ENCODE data around the gene PLK3. TPM values are rescaled to one million over a fixed set of nuclear protein-coding genes. Genes with fewer than 3 reads are reported as not detected.
A peak's percentile ranks its signal among the peaks of the same experiment; 100 is the strongest.

The PLK3 gene
- total and polyA plus RNA-seq, 9 of the 15 experiments (the other 6 are each of a cell fraction or from before 2014, with no cell fraction given): 0.52 to 22.7 (median 11.0) TPM

- FAIRE-seq (no peak), DNase-seq (ENCODE audit: extremely low read depth in 1 of 4, low spot score in 3 of 4) (peak in 3 of 4 experiments; percentile 54 to 58 (median 57)), ATAC-seq (peak; percentile 4)
- 0 out of 2 replicates have a peak overlapping the region, but pooled peaks have one; percentile 83 for H2AFZ ChIP-seq (ENCODE audit: low read depth, low read length)
- H3K4me1 ChIP-seq (replicated peaks in 1 of 2; ENCODE audit: control insufficient read depth in 2 of 2, insufficient read depth in 2 of 2, low read length in 2 of 2): peaks cover 13 to 22% of the 10 kb centered on the region in 2 experiments
- H3K9me3 ChIP-seq (replicated peaks; ENCODE audit: control insufficient read depth, insufficient read depth, low read depth, low read length): no peaks in the 10 kb centered on the region
- peak overlapping the region; percentile 99 for H3K9ac ChIP-seq (ENCODE audit: insufficient read depth in 1 of 2, low read depth in 2 of 2, low read length in 2 of 2)
- H3K4me2 ChIP-seq (ENCODE audit: insufficient read depth, low read length): peak overlapping the region; percentile 93
- peaks cover 54% of the 10 kb centered on the region for H3K79me2 ChIP-seq (ENCODE audit: control insufficient read depth, insufficient read depth, low read length)
- under 1% methylated on average over 36 of the region's 36 CpGs for WGBS (ENCODE audit: insufficient coverage, low coverage, missing lambda C conversion rate)
- peak overlapping the region; percentile 75 for H3K4me3 ChIP-seq
- POLR2A ChIA-PET: interaction anchor here (0.6 to 11.6 kb wide), 46 partner anchors 10 to 1760 kb away, joined by 3 to 253 read pairs (median 4); partner anchors contain the start of genes AKR1A1, BEST4, BTBD19 and DYNLT4
- CTCF ChIA-PET (ENCODE audit: low intra/inter-chr PET ratio): interaction anchor here (0.7 to 1.3 kb wide), 2 partner anchors 69 to 527 kb away, joined by 3 read pairs; no protein-coding TSS in a partner anchor
- peaks cover 31% of the 10 kb centered on the region for H4K20me1 ChIP-seq (replicated peaks; ENCODE audit: control insufficient read depth, insufficient read depth, low read length)
- peaks cover 55% of the 10 kb centered on the region for H3K36me3 ChIP-seq (ENCODE audit: control insufficient read depth, insufficient read depth, low read length)
- BruUV-seq (replicated peaks): TSS peak; percentile 52
- H3K27ac ChIP-seq (ENCODE audit: extremely low read depth, low read depth, low read length): peak overlapping the region; percentile 98
- in situ Hi-C loops (cut with MboI) (no loop called here), intact Hi-C loops (cut with micrococcal nuclease) (loop anchor here (2.0 to 5.0 kb wide), 3 partner anchors 37 to 45 kb away; partner anchors contain the start of genes KIF2C and RNU5D-1)
- no peaks in the 10 kb centered on the region for H3K27me3 ChIP-seq (ENCODE audit: control insufficient read depth in 2 of 2, insufficient read depth in 2 of 2, low read length in 2 of 2)
- peaks cover 10% of the 10 kb centered on the region for H3K9me1 ChIP-seq (ENCODE audit: control insufficient read depth, insufficient read depth, low read length)
- TF ChIP-seq ELK3 (CRISPR knock-in tag; IDR thresholded peaks at IDR 0.05): no peak
- TF ChIP-seq HNRNPL (IDR thresholded peaks at IDR 0.05; ENCODE audit: low read depth, low read length): peak; percentile 32; the same call in 1 of the 2 replicates
- TF ChIP-seq PCBP2 (IDR thresholded peaks at IDR 0.05; ENCODE audit: low read depth, low read length, poor library complexity, severe bottlenecking): no peak
- TF ChIP-seq PREB (CRISPR knock-in tag; IDR thresholded peaks at IDR 0.05): 0 out of 2 replicates have a peak, but pooled peaks have one; percentile 70
- peak; percentile 64; the same call in 1 of the 2 replicates for TF ChIP-seq ZNF12 (CRISPR knock-in tag; IDR thresholded peaks at IDR 0.05)
- TF ChIP-seq RUNX1 (IDR thresholded peaks at IDR 0.05; ENCODE audit: low read depth): no peak
- TF ChIP-seq FIP1L1 (IDR thresholded peaks at IDR 0.05; ENCODE audit: low read depth, low read length, poor library complexity, severe bottlenecking): peak; percentile 81
- no peak for TF ChIP-seq ZNF695 (CRISPR knock-in tag; IDR thresholded peaks at IDR 0.05)
- TF ChIP-seq ATF7 (IDR thresholded peaks at IDR 0.05): no peak
- TF ChIP-seq NFIC (IDR thresholded peaks at IDR 0.05): no peak
- TF ChIP-seq USF1 (CRISPR knock-in tag; IDR thresholded peaks at IDR 0.05): no peak; the same call in none of the 2 replicates
- TF ChIP-seq THRAP3 (IDR thresholded peaks at IDR 0.05; ENCODE audit: borderline replicate concordance): no peak
- TF ChIP-seq TAL1 (IDR thresholded peaks at IDR 0.05): no peak
Observed at GRCh38 chr1:44775930-44776729, 24.0 kb upstream of the PLK3 start.
